Hepatocyte (in vitro differentiated cells): ENCODE results near the gene RIPOR2. TPM values are rescaled to one million over a fixed set of nuclear protein-coding genes. Genes with fewer than 3 reads are reported as not detected.

Source experiments
- DNase-seq: peaks from one replicate; pipeline ENCODE4 v3.0.0-alpha.2; 2016; ENCODE audit warnings: low spot score
- H2AFZ ChIP-seq: fragments of 200-600 bp; sonication (generic); 2 replicates; pipeline ENCODE4 v1.6.0; 2016; ENCODE audit warnings: antibody characterized with exemption, mild to moderate bottlenecking
- H3K27ac ChIP-seq: fragments of 200-600 bp; sonication (generic); 2 replicates; pipeline ENCODE4 v1.5.1; 2016; ENCODE audit warnings: mild to moderate bottlenecking
- H3K27me3 ChIP-seq: fragments of 200-600 bp; sonication (generic); 2 replicates; pipeline ENCODE4 v1.6.1; 2016
- H3K36me3 ChIP-seq: fragments of 200-600 bp; sonication (generic); replicated peaks from 2 replicates; pipeline ENCODE4 v1.5.1; 2016; ENCODE audit warnings: low read depth; ENCODE audit not compliant: insufficient read depth
- H3K4me1 ChIP-seq: fragments of 200-600 bp; sonication (generic); 2 replicates; pipeline ENCODE4 v1.5.1; 2016; ENCODE audit warnings: mild to moderate bottlenecking, moderate library complexity; ENCODE audit not compliant: insufficient read depth
- H3K4me2 ChIP-seq: fragments of 200-600 bp; sonication (generic); 2 replicates; pipeline ENCODE4 v1.6.0; 2016
- H3K4me3 ChIP-seq: fragments of 200-600 bp; sonication (generic); 2 replicates; pipeline ENCODE4 v1.5.1; 2016; ENCODE audit warnings: mild to moderate bottlenecking
- H3K79me2 ChIP-seq: fragments of 200-600 bp; sonication (generic); 2 replicates; pipeline ENCODE4 v1.6.0; 2017; ENCODE audit warnings: mild to moderate bottlenecking
- H3K9me2 ChIP-seq: fragments of 200-600 bp; sonication (generic); replicated peaks from 2 replicates; pipeline ENCODE4 v1.6.0; 2017; ENCODE audit warnings: mild to moderate bottlenecking; ENCODE audit not compliant: insufficient read depth
- H3K9me3 ChIP-seq: fragments of 200-600 bp; sonication (generic); 2 replicates; pipeline ENCODE4 v1.5.1; 2016; ENCODE audit warnings: low read depth, mild to moderate bottlenecking
- H4K20me1 ChIP-seq: fragments of 200-600 bp; sonication (generic); 2 replicates; pipeline ENCODE4 v1.6.0; 2016; ENCODE audit warnings: mild to moderate bottlenecking; ENCODE audit not compliant: insufficient read depth, poor library complexity, severe bottlenecking
- CTCF ChIP-seq: fragments of 200-600 bp; sonication (generic); IDR thresholded peaks from 2 replicates; pipeline ENCODE4 v1.5.1; 2016; ENCODE audit warnings: antibody characterized with exemption, mild to moderate bottlenecking; ENCODE audit not compliant: poor library complexity
- EZH2 ChIP-seq: fragments of 200-600 bp; sonication (generic); IDR thresholded peaks from 2 replicates; pipeline ENCODE4 v1.6.1; 2016; ENCODE audit warnings: antibody characterized with exemption, mild to moderate bottlenecking, borderline replicate concordance
- EZH2phosphoT487 ChIP-seq: fragments of 200-600 bp; sonication (generic); IDR thresholded peaks from one replicate; pipeline ENCODE4 v1.6.1; 2018; ENCODE audit warnings: antibody characterized with exemption, mild to moderate bottlenecking, low read depth, moderate library complexity; ENCODE audit not compliant: unreplicated experiment, severe bottlenecking
- WGBS: methylation state at CpG from one replicate; pipeline ENCODE4 v1.1.6; 2016; ENCODE audit warnings: low lambda C conversion rate; ENCODE audit errors: missing lambda C conversion rate; 5-methylcytosine and 5-hydroxymethylcytosine counted together
- polyA plus RNA-seq: library from polyadenylated mRNA; unstranded; fragments of >200 nt; fragmentation: Nextera tagmentation; extraction: Ambion mirVana; gene quantifications from 2 replicates; pipeline ENCODE4 v1.2.1, GENCODE V29; 2016
- total RNA-seq: library from RNA; depleted of rRNA; stranded (reverse); fragments of >200 nt; gene quantifications from 2 replicates; pipeline ENCODE4 v1.2.3, GENCODE V29; 2014

Gene RIPOR2
- total and polyA plus RNA-seq, 2 experiments from 2014 or later: 11.8 to 17.3 TPM

GRCh38 chr6:24960991-24961475 is 25.3 kb upstream of the RIPOR2 start:
- Histone ChIP-seq H3K79me2 (no peaks in the 10 kb centered on the region), H3K4me3 (no peak overlapping the region), H2AFZ (no peak overlapping the region), H3K9me2 (no peaks in the 10 kb centered on the region), H3K9me3 (no peaks in the 10 kb centered on the region), H3K36me3 (no peaks in the 10 kb centered on the region), H3K4me2 (no peak overlapping the region), H4K20me1 (no peaks in the 10 kb centered on the region), H3K27ac (no peak overlapping the region), H3K4me1 (peaks cover 3% of the 10 kb centered on the region), H3K27me3 (no peaks in the 10 kb centered on the region)
- peak; percentile 7 for DNase-seq
- TF ChIP-seq EZH2phosphoT487 (no peak), CTCF (no peak), EZH2 (no peak)
- 64% methylated on average over 3 of the region's 3 CpGs for WGBS

- H3K4me3 ChIP-seq: no peak overlapping the region
- 78% methylated on average over 1 of the region's 1 CpG for WGBS
- H3K9me2 ChIP-seq: no peaks in the 10 kb centered on the region
- no peaks in the 10 kb centered on the region for H3K36me3 ChIP-seq
- no peak for TF ChIP-seq EZH2
- peaks cover 3% of the 10 kb centered on the region for H3K4me1 ChIP-seq
- no peak for DNase-seq
- no peaks in the 10 kb centered on the region for H3K27me3 ChIP-seq
- H4K20me1 ChIP-seq: no peaks in the 10 kb centered on the region
- H3K9me3 ChIP-seq: no peaks in the 10 kb centered on the region
- no peak overlapping the region for H2AFZ ChIP-seq
- no peaks in the 10 kb centered on the region for H3K79me2 ChIP-seq
- no peak overlapping the region for H3K27ac ChIP-seq
- no peak overlapping the region for H3K4me2 ChIP-seq
These were observed 23.6 kb upstream of the RIPOR2 start for GRCh38 chr6:24959319-24959718.

GRCh38 chr6:24957199-24957598 is 21.4 kb upstream of the RIPOR2 start:
- DNase-seq: no peak
- no peaks in the 10 kb centered on the region for H4K20me1 ChIP-seq
- no peaks in the 10 kb centered on the region for H3K9me3 ChIP-seq
- 96% methylated on average over 3 of the region's 3 CpGs for whole genome bisulfite sequencing
- peaks cover 3% of the 10 kb centered on the region for H3K4me1 ChIP-seq
- H3K27me3 ChIP-seq: no peaks in the 10 kb centered on the region
- H3K9me2 ChIP-seq: no peaks in the 10 kb centered on the region
- TF ChIP-seq EZH2: no peak
- no peak for TF ChIP-seq EZH2phosphoT487
- no peak for TF ChIP-seq CTCF
- no peaks in the 10 kb centered on the region for H3K79me2 ChIP-seq
- H3K4me3 ChIP-seq: no peak overlapping the region
- no peaks in the 10 kb centered on the region for H3K36me3 ChIP-seq
- H2AFZ ChIP-seq: no peak overlapping the region
- H3K27ac ChIP-seq: no peak overlapping the region
- H3K4me2 ChIP-seq: no peak overlapping the region

GRCh38 chr6:24953726-24954125 is 18.0 kb upstream of the RIPOR2 start:
- TF ChIP-seq CTCF (no peak), EZH2phosphoT487 (no peak), EZH2 (no peak)
- H3K4me1 ChIP-seq: no peaks in the 10 kb centered on the region
- no peaks in the 10 kb centered on the region for H3K9me3 ChIP-seq
- no peaks in the 10 kb centered on the region for H3K27me3 ChIP-seq
- H2AFZ ChIP-seq: no peak overlapping the region
- H3K36me3 ChIP-seq: no peaks in the 10 kb centered on the region
- DNase-seq: no peak
- no peak overlapping the region for H3K27ac ChIP-seq
- H3K4me2 ChIP-seq: no peak overlapping the region
- H3K4me3 ChIP-seq: no peak overlapping the region
- WGBS: 97% methylated on average over 3 of the region's 3 CpGs
- no peaks in the 10 kb centered on the region for H3K9me2 ChIP-seq
- H4K20me1 ChIP-seq: no peaks in the 10 kb centered on the region
- H3K79me2 ChIP-seq: no peaks in the 10 kb centered on the region
